ENCODE measurements around the gene CPNE4.

- TF ChIP-seq POLR2A (IDR thresholded peaks at IDR 0.05; ENCODE audit: low read length), result no peak
- no peak for TF ChIP-seq GATA1 (IDR thresholded peaks at IDR 0.05; ENCODE audit: low read depth, low read length)
These were observed 529.4 kb downstream of the CPNE4 start for GRCh38 chr3:131505421-131505820.

Measured in erythroblast (primary cell).